Inflammatory macrophage treated with lipopolysaccharide for 4 hours (primary cell): ENCODE measurements around the gene SLC39A7.

ENCODE experiments used
- DNase-seq: peaks from one replicate; pipeline ENCODE4 v3.0.0-alpha.2; 2020

Gene SLC39A7, protein sequence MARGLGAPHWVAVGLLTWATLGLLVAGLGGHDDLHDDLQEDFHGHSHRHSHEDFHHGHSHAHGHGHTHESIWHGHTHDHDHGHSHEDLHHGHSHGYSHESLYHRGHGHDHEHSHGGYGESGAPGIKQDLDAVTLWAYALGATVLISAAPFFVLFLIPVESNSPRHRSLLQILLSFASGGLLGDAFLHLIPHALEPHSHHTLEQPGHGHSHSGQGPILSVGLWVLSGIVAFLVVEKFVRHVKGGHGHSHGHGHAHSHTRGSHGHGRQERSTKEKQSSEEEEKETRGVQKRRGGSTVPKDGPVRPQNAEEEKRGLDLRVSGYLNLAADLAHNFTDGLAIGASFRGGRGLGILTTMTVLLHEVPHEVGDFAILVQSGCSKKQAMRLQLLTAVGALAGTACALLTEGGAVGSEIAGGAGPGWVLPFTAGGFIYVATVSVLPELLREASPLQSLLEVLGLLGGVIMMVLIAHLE

GRCh38 chr6:33200219-33201146 lies at the start of gene SLC39A7, which contains the start of gene RXRB:
TSS of gene SLC39A7 (plus strand) at chr6:33200867. CDS start at chr6:33201246, 379 bp downstream.
TSS of gene RXRB (minus strand) at chr6:33200665. CDS start at chr6:33200476, 189 bp downstream.
- peak; percentile 100 for DNase-seq

- no peak for DNase-seq
These were observed 49.6 kb upstream of the SLC39A7 start for GRCh38 chr6:33151050-33151449.

GRCh38 chr6:33154349-33154748 lies 46.3 kb upstream of the SLC39A7 start:
- no peak for DNase-seq

DNA sequence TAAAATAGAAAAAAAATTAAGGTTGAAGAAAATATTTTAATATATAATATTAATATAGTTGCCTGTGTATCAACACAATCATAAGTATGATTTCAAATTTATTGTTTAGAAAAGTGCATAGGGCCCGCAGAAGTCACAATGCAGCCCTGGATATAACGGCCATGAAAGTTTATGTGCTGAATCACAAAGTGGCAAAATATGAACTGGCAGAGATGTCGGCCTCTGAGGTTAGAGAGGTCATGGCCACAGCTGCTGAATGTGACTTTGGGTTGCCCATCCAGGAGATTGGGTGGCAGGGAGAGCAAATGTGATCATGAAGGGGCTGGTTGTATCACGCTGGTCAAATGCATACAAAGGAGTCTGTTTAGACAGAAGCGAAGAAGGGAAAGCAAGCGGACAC lies 44.1 kb upstream of the SLC39A7 start:
- no peak for DNase-seq

DNA sequence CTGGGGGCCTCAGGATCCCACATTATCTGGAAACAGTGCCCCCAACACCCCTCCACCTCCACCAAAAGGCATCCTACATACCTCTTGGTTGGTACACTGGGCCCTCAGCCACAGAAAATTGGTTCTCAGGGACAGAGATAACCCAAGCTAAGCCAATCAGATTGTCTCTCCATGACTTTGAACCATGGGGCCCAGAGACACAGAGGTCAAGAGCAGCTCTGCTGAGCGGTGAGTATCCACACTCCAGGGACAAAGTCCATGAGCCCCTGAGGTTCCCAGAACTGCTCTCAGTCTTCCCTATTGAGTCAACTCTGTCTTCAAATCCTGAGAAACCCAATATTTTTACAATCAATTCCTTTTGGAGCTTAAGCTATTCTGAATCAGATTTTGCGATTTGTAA lies 43.7 kb upstream of the SLC39A7 start:
- no peak for DNase-seq

DNA sequence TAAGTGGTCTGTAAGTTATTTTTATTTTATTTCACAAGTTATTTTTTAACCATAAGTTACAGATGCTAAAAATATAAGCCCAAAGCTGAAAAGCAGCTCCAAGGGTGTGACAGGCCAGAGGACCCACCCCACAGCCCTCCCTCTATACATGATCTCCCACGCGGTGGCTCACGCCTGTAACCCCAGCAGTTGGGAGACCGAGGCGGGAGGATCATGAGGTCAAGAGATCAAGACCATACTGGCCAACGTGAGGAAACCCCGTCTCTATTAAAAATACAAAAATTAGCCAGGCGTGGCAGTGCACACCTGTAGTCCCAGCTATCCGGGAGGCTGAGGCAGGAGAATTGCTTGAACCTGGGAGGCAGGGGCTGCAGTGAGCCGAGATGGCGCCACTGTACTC lies 40.6 kb upstream of the SLC39A7 start:
- DNase-seq = no peak

GRCh38 chr6:33160728-33161344 lies 39.8 kb upstream of the SLC39A7 start:
- DNase-seq = peak; percentile 75

DNA sequence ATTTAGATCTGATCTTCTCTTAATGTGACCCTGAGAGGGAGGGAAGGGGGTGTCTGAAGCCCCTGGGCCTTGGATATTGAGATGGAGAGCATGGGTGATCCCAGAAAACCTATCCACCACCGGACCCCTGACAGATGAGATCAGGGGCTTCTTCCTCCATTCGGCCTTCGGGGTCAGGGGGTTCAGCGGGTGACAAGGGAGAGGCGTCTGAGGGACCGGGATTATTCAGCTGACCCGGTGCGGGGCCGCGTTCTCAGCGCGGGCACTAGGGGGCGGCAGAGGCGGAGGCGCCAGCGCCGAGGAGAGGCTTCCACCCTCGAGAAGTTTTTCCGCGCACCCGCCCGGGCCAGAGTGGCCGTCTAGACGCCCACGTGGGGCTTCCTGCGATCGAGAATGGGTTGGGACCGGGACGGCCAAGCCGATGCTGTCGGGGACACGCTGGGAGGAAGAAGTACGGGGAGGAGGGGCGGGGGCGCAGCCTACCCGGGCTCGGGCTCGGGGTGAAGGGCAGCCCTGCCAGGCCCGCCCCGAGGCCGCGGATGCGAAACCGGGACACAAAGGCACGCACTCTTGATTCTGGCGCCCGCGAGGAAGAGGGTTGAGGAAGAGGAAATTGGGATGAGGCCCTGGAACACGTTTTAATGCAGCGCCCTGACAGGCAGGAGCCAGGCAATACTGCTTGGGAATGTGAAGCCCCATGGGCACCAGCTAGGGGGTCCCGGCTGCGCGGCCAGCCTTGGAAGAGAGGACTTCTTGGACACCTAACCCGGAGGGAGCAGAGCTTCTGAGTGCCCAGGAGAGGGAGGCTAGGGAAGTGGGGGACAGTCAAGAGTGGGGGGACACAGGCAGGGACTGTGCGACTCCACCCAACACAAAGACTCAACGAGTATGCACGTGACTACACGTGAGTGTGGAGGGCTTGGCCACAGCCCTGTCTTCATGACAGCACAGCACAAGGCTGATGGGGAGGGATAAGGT lies 39.0 kb upstream of the SLC39A7 start:
- peak; percentile 84 for DNase-seq

DNA sequence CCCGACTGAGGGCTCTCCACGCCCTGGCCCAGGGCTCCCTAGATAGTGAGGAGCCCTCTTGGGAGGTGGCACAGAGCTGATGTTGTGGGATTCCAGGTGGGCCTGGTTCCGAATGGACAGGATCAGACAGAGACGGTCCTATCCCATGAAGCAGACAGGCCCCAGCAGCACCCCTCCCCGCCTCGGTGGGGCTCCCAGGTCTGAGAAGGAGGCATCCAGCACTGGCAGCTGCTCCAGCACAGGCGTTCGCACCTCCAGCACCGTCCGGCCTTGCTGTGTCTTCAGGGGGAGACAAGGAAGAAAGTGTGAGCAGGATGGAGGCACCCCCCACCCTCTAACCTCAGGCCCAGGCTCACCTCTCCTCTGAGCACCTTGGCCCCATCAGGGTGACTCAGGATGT lies 37.1 kb upstream of the SLC39A7 start:
- DNase-seq = no peak

DNA sequence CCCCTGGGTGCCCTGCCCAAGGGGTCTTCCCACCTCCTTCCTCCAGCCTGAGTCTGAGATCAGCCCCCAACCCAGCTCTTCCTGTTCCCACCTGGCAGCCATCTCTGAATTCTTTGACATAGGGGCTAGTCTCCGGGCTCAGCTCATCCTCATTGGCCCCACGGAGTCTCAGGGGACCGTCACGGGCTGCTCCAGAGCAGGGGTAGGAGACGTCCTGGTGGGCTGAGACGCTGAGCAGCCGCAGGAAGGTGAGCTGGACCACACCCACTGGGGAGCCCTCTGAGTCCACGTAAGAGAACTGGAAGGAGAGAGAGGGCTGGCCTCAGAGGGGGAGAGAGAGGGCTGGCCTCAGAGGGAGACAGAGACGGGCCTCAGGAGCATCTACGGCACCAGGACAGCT lies 36.5 kb upstream of the SLC39A7 start:
- no peak for DNase-seq

DNA sequence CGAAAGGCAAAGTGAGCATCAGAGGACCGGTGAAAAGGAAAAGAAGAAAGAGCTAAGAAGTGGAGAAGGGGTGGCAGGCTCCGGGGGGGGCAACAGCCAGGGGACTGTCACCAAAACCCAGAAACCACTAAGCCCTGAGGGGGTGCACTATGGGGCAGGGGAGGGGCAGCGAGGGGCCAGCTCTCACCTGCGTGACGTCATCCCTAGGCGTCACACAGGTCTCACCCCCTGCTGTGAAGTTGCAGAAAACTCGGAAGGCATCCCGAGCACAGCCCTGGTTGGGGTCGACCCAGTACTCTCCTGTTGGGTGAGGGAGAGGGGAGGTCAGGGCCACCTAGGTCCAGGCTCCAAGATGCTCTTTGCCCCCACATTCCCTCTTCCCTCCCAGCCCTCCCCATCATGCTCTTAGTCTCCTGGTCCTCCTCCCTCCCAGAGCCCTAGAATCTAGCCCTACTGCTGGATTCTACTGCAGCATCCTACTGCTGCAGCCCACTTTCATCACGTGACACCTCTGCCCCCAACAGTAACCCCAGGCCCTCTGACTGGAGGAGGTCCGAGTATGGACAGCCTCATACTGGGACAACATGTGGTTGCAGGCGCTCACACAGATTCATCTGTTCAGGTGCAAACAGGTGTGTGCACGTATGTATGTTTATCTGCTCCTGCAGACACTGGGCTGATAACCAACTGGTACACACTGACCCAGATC lies 35.8 kb upstream of the SLC39A7 start:
- DNase-seq = no peak

DNA sequence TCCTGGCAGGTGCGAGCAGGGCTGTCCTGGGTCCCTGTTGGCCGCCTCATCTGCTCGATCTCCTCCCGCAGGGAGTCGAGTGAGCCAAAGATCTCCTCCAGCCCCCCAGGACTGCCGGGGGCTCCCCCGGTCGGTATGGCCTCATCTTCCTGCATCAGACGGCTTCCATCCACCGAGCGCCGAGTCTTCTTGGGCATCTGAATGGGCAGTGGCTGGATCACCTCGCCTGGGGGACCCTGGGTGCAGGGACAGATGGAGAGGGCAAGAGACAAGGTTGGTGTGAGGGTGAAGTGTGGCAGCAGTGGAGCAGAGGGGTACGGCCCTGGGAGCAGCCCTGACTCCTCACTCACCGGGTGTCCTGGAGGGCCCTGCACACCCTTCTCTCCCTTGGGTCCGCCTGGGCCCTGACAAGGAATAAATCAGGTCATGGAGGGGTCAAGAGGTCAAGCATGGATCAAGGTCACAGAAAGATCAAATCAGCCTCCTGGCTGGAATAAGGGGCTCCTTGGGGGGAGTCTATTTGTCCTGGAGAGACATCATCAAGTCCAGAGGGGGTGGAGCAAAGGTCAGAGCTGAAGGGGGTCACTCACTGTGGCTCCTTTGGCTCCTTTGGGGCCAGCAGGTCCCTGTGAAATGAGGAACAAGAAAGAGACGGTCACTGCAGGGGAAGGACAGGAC lies 34.9 kb upstream of the SLC39A7 start:
- DNase-seq = no peak

GRCh38 chr6:33166363-33166762 lies 34.3 kb upstream of the SLC39A7 start:
- no peak for DNase-seq

DNA sequence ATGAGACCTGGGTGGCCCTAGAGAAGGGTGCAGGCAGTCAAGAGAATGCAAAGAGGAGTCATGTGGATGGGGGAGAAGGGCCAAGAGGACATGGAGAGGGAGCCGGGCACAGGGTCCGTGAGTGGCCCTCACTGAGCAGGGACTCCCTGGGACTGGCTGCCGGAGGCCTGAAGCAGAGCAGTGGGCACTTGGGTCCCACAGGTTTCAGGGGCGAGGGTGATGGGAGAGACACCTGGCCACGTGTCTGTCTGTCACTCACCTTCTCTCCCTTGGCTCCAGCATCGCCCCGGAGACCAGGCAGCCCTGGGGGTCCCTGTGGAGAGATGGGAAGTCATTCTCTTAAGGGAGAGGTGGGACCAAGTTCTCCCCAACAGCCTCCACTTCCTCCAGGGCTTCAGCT lies 33.9 kb upstream of the SLC39A7 start:
- no peak for DNase-seq

GRCh38 chr6:33167374-33168283 lies 33.0 kb upstream of the SLC39A7 start:
- DNase-seq = no peak

GRCh38 chr6:33168284-33168601 lies 32.4 kb upstream of the SLC39A7 start:
- DNase-seq = no peak

- DNase-seq = no peak
These were observed 32.0 kb upstream of the SLC39A7 start for GRCh38 chr6:33168639-33169038.

DNA sequence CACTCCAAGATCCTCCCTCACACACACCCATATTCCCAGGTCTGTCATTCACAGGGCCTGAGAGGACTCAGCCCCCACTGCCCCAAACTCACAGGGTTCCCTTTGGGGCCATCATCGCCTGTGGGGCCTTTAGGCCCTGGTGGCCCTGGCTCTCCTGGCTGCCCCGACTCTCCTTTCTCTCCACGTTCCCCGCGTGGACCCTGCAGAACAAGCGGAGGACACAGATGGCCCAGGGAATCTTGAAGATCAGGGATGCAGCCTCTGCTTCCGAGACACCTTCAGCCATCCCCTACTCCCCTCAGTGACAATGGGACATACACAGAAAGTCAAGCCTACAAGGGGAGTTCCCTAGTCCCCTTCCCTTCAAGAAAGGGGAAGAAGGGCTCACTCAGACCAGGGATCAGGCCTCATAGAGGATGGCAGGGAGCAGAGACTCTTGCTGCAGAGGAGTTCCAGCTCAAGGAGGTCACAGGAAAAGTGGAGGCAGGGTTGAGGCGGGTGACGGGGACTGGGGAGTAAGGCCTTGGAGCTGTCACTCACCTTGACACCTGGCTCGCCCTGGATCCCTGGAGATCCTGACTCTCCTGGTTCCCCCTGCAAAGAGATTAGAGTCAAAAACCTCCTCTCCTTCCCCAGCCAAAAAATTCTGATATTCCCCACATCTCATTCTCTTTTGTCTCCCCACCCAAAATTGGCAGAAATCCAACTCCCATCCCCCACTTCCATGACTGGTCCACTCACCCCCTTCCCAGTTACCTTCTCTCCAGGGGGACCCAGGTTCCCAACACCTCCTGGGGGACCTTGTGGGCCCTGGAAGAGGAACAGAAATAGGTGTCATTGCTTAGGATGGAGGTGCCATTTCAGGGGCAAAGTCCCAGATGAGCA lies 31.1 kb upstream of the SLC39A7 start:
- DNase-seq = peak; percentile 25
